Measurements from ENCODE around the gene PPIF. TPM values are rescaled to one million over a fixed set of nuclear protein-coding genes. Genes with fewer than 3 reads are reported as not detected.

Gene PPIF
- total RNA-seq, 6 experiments from 2014 or later: 66.1 to 109 (median 98.9) TPM

- Mint-ChIP-seq H3K4me1 (ENCODE audit: low read depth) (0 out of 2 replicates have a peak, but pooled peaks cover 4% of the 10 kb centered on the region), H3K27ac (no peak overlapping the region), H3K9me3 (no peaks in the 10 kb centered on the region), H3K27me3 (ENCODE audit: insufficient read depth) (peaks cover 4% of the 10 kb centered on the region), H3K36me3 (ENCODE audit: low read depth) (peaks cover 54% of the 10 kb centered on the region), H3K4me3 (no peak overlapping the region)
- TF ChIP-seq CTCF (IDR thresholded peaks at IDR 0.05): no peak
- no peak for DNase-seq
These were observed 9.9 kb downstream of the PPIF start for GRCh38 chr10:79357180-79357579.

DNA sequence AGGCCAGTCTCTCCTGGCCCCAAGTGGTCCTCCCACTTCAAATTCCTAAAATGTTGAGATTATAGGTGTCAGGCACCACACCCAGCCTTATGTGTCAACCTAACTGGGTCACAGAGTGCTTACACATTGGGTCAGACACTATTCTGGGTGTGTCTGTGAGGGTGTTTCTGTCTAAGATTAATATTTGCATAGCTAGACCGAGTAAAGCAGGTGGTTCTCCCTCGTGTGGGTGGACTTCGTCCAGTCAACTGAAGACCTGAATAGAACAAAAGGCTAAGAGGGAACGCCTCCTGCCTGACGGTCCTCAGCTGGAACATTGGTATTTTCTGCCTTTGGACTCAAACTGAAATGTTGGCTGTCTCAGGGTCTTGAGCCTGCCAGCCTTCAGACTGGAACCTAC lies 11.5 kb downstream of the PPIF start:
- peaks cover 37% of the 10 kb centered on the region for H3K36me3 Mint-ChIP-seq (ENCODE audit: low read depth)
- H3K4me3 Mint-ChIP-seq: no peak overlapping the region
- TF ChIP-seq CTCF (IDR thresholded peaks at IDR 0.05): no peak
- no peak for DNase-seq
- peaks cover 4% of the 10 kb centered on the region; the same call in 1 of the 2 replicates for H3K27me3 Mint-ChIP-seq (ENCODE audit: insufficient read depth)
- 0 out of 2 replicates have a peak, but pooled peaks cover 4% of the 10 kb centered on the region for H3K4me1 Mint-ChIP-seq (ENCODE audit: low read depth)
- H3K27ac Mint-ChIP-seq: no peak overlapping the region
- H3K9me3 Mint-ChIP-seq: no peaks in the 10 kb centered on the region

DNA sequence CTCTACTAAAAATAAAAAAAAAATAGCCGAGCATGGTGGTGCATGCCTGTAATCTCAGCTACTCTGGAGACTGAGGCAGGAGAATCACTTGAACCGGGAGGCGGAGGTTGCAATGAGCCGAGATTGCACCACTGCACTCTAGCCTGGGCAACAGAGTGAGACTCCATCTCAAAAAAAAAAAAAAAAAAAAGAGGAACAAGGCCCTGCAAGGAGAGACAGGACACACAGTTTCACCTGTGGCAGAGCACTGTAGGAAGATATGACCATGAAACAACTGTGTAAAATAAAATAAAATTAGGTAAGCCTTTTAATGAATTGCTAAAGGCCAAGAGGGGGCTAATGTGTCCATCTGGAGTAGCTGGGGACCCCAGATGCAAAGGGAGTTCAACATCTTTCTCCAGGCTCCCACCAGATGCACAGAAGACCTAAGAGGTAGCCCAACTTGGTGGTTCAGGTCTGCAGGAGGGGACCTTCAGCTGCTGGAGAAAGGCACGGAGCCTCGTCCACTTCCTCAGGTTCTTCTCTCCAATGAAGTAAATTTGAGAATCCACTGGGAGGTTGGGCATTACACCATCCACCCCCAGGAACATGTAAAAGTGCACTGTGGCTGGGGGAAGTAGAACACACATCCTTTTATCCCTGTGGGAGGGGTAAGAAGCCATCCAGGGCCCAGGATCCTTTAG lies 12.7 kb downstream of the PPIF start:
- H3K27me3 Mint-ChIP-seq (ENCODE audit: insufficient read depth): peaks cover 4% of the 10 kb centered on the region; the same call in 1 of the 2 replicates
- no peaks in the 10 kb centered on the region for H3K9me3 Mint-ChIP-seq
- no peak for DNase-seq
- no peak overlapping the region for H3K27ac Mint-ChIP-seq
- H3K36me3 Mint-ChIP-seq (ENCODE audit: low read depth): peaks cover 34% of the 10 kb centered on the region
- no peak for TF ChIP-seq CTCF (IDR thresholded peaks at IDR 0.05)
- H3K4me3 Mint-ChIP-seq: no peak overlapping the region
- 0 out of 2 replicates have a peak, but pooled peaks cover 4% of the 10 kb centered on the region for H3K4me1 Mint-ChIP-seq (ENCODE audit: low read depth)

DNA sequence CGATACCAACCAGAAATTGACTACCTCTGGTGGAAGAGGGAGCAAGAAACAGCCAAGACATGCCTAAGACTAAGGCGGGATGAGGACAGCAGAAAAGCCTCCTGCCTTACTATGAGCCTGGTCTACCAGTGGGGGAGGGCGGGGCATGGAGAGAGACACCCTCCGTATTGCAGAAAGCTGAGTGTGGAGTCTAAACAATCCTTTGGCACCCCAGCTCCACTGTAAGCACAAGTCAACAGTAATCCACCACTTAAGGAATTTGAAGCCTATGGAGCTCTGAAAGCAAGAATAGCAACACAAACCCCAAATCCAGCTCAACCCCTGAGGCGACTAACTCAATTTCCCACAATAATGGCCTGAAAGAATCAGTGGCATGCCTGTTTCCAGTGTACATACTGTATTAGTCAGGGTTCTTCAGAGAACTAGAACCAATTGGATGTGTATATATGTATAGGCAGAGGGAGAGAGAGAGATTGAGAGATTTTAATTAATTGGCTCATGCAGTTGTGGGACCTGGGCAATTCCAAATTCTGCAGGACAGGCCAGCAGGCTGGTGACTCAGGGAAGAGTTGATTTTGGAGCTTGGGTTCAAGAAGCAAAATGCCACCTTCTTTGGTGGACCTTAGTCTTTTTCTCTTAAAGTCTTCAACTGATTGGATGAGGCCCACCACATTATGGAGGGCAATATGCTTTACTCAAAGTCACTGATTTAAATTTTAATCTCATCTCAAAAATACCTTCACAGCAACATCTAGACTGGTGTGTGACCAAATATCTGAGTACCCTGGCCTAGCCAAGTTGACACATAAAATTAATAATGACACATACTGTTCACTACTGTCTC lies 13.5 kb downstream of the PPIF start:
- Mint-ChIP-seq H3K4me1 (ENCODE audit: low read depth) (0 out of 2 replicates have a peak, but pooled peaks cover under 1% of the 10 kb centered on the region), H3K9me3 (no peaks in the 10 kb centered on the region), H3K4me3 (no peak overlapping the region), H3K27me3 (ENCODE audit: insufficient read depth) (peaks cover 4% of the 10 kb centered on the region; the same call in 1 of the 2 replicates), H3K27ac (no peak overlapping the region), H3K36me3 (ENCODE audit: low read depth) (peaks cover 26% of the 10 kb centered on the region)
- DNase-seq: no peak
- TF ChIP-seq CTCF (IDR thresholded peaks at IDR 0.05): no peak

- Mint-ChIP-seq H3K27me3 (ENCODE audit: insufficient read depth) (peaks cover 4% of the 10 kb centered on the region; the same call in 1 of the 2 replicates), H3K9me3 (no peaks in the 10 kb centered on the region), H3K4me1 (ENCODE audit: low read depth) (peaks cover 6% of the 10 kb centered on the region), H3K4me3 (no peak overlapping the region), H3K27ac (no peak overlapping the region), H3K36me3 (ENCODE audit: low read depth) (peaks cover 16% of the 10 kb centered on the region)
- no peak for DNase-seq
- TF ChIP-seq CTCF (IDR thresholded peaks at IDR 0.05): no peak
These were observed 14.6 kb downstream of the PPIF start for GRCh38 chr10:79361726-79362397.

All from HFFc6 (cell line).